Sigmoid colon (tissue), 4 donors: ENCODE data around the gene SMIM30.

Source experiments
- CTCF ChIP-seq, 4 experiments: fragments of 450-650 bp in 3 of 4; fragments of 200-600 bp in 1 of 4; IDR thresholded peaks; one replicate each; pipeline ENCODE4 v1.5.1; 2016 to 2019; ENCODE audit warnings: antibody characterized with exemption in 4 of 4, mild to moderate bottlenecking in 3 of 4, moderate library complexity in 2 of 4
- EP300 ChIP-seq, 4 donors: sonication (generic); formaldehyde crosslinking; IDR thresholded peaks; one replicate each; pipeline ENCODE4 v1.6.1; 2017; ENCODE audit warnings: antibody characterized with exemption in 4 of 4
- POLR2A ChIP-seq, 2 donors: fragments of 450-650 bp; IDR thresholded peaks; one replicate each; pipeline ENCODE4 v1.6.1; 2016; ENCODE audit warnings: antibody characterized with exemption in 2 of 2, mild to moderate bottlenecking in 2 of 2, moderate library complexity in 2 of 2
- POLR2AphosphoS5 ChIP-seq, 4 donors: sonication (generic); formaldehyde crosslinking; IDR thresholded peaks; one replicate each; pipeline ENCODE4 v1.6.1; 2017; ENCODE audit warnings: antibody characterized with exemption in 4 of 4

GRCh38 chr7:113161050-113161449, 42.7 kb upstream of the SMIM30 start:
- TF ChIP-seq CTCF (IDR thresholded peaks at IDR 0.05) = no peak
- TF ChIP-seq POLR2AphosphoS5 (IDR thresholded peaks at IDR 0.05) = no peak
- TF ChIP-seq EP300 (IDR thresholded peaks at IDR 0.05) = no peak
- TF ChIP-seq POLR2A (IDR thresholded peaks at IDR 0.05) = no peak
